ENCODE measurements around the gene RAB11FIP3.

DNA sequence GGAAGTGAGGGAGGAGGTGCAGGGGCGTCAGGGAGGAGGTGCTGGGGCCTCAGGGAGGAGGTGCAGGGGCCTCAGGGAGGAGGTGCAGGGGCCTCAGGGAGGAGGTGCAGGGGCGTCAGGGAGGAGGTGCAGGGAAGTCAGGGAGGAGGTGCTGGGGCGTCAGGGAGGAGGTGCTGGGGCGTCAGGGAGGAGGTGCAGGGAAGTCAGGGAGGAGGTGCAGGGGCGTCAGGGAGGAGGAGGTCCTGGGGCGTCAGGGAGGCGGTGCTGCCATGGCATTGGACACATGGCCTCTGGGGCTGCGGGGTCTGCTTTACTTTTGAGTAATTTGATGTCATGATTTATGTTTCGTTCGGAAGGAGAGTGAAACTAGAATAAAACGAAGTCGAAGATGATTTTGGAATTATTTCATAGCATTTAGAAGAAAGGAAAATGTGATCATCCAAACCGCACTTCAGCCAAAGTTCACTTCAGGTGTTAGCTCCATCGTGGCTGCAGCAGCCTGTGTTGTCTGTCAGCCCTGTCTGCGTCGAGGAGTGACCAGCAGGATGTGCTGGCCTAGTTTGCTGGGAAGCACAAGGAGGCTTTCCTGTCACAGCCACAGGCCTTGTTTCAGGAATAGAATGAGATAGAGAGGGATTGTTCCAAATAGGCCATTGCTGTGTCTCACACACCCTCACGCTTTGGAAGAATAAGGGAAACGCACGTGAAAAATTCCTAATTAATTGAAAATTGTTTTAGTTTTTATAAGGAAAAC, 42.8 kb downstream of the RAB11FIP3 start:
- TF ChIP-seq, protein P1, sequence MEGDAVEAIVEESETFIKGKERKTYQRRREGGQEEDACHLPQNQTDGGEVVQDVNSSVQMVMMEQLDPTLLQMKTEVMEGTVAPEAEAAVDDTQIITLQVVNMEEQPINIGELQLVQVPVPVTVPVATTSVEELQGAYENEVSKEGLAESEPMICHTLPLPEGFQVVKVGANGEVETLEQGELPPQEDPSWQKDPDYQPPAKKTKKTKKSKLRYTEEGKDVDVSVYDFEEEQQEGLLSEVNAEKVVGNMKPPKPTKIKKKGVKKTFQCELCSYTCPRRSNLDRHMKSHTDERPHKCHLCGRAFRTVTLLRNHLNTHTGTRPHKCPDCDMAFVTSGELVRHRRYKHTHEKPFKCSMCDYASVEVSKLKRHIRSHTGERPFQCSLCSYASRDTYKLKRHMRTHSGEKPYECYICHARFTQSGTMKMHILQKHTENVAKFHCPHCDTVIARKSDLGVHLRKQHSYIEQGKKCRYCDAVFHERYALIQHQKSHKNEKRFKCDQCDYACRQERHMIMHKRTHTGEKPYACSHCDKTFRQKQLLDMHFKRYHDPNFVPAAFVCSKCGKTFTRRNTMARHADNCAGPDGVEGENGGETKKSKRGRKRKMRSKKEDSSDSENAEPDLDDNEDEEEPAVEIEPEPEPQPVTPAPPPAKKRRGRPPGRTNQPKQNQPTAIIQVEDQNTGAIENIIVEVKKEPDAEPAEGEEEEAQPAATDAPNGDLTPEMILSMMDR (conservative IDR thresholded peaks at IDR 0.05; ENCODE audit: low read depth, low read length) = no peak
- no peak for TF ChIP-seq EZH2 (IDR thresholded peaks at IDR 0.05; ENCODE audit: low read length, unreplicated experiment)
- no peak for TF ChIP-seq EZH2phosphoT487 (IDR thresholded peaks at IDR 0.05; ENCODE audit: borderline replicate concordance, low read length)
